H4 (cell line): ENCODE measurements around the gene SLC50A1. TPM values are rescaled to one million over a fixed set of nuclear protein-coding genes. Genes with fewer than 3 reads are reported as not detected.

ENCODE experiments used
- DNase-seq: peaks from one replicate; pipeline ENCODE4 v3.0.0-alpha.2; 2015; ENCODE audit warnings: low spot score
- total RNA-seq: library from RNA; depleted of rRNA; stranded (reverse); fragments of >200 nt; shearing (Covaris generic); gene quantifications from 2 replicates; pipeline ENCODE4 v1.2.3, GENCODE V29; 2014

Gene SLC50A1
- total RNA-seq, 1 experiment from 2014 or later, result 40.5 TPM

GRCh38 chr1:155170101-155170785 is 34.6 kb downstream of the SLC50A1 start:
- no peak for DNase-seq

DNA sequence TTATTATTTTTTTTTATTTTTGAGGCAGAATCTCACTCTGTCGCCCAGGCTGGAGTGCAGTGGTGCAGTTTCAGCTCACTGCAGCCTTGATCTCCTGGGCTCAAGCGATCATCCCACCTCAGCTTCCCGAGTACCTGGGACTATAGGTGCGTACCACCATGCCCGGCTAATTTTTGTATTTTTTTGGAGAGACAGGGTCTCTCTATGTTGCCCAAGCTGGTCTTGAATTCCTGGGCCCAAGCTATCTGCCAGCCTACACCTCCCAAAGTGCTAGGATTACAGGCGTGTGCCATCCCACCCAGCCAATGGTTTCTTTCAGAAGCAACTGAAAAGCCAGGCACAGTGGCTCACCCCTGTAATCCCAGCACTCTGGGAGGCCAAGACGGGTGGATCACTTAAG is 35.2 kb downstream of the SLC50A1 start:
- no peak for DNase-seq

- DNase-seq, result no peak
Measured at GRCh38 chr1:155171836-155172731, 36.4 kb downstream of the SLC50A1 start.

DNA sequence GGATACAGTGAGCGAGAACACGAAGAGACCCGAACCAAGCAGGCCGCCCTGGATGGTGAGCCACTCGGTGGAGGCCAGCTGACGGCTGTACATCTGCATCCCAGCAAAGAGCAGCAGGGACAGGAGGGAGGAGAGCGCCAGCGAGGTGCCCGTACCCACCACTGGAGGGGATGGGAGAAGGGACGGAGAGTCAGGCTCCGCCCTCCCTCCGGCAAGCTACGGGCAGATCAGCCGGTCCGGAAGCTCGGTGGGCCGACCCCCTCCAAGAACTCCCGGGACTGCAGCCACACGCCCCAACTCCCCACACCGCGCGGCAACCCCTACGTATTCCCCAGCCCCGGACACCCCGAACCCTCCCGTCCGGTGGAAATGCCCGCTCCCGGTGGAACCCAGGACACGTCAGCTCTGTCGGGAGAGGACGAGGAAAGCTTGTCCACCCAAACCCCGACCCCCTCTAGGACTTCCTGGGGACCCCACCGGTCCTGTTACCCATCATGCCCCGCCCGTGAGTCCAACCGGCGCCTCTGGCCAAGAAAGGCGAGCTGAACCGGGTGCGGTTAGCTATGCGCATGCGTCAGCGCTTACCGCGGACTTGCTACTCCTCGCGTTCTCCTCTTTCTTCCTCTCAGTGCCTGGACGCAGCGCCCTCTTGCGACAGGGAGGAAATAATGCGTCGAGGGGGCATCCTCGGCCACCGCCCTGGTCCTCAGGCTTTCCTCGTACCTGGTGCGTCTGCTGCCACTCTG is 37.3 kb downstream of the SLC50A1 start, which contains the start of gene KRTCAP2:
TSS of gene KRTCAP2 (minus strand) at position 573 of the 746 bp plus-strand sequence. CDS start at position 493, 80 bp downstream.
- peak; percentile 96 for DNase-seq

DNA sequence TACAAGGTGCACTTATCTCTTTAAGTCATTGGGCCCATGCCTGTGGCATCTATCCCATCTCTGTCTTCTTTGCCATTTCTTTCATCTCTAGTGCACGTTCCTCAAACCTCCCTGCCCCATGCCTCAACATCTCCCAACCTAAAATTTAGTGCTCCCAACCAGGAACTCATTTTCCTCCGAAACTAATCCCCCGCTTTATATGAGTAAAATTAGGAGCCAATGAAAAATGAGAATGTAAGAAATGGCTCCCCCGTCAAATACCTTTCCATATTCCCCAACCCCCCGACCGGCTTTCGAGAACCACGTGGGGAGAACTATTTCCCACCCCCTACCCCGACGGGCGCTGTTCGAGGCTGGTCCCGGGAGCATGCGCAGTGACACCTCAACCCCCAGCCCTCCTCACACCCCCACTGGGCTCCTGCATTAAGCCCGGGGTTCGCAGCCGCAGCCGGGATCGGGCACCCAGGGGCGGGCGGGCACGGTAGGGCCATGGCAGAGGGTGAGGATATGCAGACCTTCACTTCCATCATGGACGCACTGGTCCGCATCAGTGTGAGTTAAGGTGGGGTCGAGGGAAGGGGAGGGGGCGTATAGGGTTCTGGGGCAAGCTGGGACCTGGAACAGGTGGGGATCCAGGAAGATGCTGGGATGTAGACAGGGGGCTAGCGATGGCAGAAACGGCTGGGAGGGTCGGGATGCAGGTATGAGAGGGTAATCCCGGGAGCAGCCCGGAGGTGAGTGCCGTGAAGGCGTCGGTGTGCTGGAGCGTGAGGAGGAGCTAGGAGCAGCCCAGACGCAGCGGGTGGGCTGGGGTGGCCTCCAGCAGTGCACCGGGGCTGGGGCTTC is 38.0 kb downstream of the SLC50A1 start, which contains the start of gene TRIM46:
TSS of gene TRIM46 (plus strand) at position 372 of the 846 bp plus-strand sequence. CDS start at position 490, 118 bp downstream.
- peak; percentile 10 for DNase-seq

GRCh38 chr1:155174324-155175280 is 39.0 kb downstream of the SLC50A1 start:
- DNase-seq, result no peak

DNA sequence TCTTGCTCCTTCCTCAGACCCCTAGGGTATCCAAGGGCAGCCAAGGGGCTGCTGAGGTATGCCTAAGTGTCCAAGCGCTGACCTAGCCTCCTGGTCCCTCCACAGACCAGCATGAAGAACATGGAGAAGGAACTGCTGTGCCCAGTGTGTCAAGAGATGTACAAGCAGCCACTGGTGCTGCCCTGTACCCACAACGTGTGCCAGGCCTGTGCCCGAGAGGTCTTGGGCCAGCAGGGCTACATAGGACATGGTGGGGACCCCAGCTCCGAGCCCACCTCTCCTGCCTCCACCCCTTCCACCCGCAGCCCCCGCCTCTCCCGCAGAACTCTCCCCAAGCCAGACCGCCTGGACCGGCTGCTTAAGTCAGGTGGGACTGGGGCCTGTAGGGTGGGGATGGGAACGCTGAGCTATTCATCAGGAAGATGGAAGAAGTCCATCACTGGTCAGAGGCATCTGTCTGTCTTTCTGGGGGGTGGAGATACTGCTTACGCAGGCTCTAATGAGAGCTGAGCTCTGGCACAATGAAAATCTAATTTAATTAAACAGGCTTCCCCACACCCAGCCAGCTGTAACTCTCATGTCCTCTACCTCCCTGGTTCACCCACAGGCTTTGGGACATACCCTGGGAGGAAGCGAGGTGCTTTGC is 39.8 kb downstream of the SLC50A1 start:
- no peak for DNase-seq

DNA sequence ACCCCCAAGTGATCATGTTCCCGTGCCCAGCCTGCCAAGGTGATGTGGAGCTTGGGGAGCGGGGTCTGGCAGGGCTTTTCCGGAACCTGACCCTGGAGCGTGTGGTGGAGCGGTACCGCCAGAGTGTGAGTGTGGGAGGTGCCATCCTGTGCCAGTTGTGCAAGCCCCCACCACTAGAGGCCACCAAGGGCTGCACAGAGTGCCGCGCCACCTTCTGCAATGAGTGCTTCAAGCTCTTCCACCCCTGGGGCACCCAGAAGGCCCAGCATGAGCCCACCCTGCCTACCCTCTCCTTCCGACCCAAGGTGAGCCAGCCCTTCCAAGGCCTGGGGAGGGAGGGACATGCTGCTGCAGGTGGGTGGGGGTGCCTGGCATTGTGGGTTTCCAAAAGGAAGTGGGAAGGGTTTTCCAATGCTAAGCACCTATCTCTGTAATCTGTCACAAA is 40.3 kb downstream of the SLC50A1 start:
- peak; percentile 15 for DNase-seq

DNA sequence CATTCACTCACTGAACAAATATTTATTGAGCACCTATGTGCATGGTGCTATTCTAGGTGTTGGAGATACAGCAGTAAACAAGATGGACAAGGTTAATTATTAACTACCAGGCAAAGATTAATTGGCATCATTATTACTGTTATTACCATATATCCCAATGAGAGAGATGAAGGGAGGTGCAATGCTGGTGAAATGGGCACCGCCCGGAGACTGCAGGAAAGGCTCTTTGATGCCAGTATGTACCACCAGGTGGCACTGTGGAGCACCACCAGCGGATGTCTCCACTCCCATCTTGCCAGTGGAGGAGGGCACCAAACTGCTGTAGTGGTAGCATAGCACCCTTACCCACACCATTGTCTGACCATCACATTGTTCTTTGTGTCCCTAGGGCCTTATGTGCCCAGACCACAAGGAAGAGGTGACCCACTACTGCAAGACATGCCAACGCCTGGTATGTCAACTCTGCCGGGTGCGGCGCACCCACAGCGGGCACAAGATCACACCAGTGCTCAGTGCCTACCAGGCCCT is 41.0 kb downstream of the SLC50A1 start:
- peak; percentile 71 for DNase-seq

DNA sequence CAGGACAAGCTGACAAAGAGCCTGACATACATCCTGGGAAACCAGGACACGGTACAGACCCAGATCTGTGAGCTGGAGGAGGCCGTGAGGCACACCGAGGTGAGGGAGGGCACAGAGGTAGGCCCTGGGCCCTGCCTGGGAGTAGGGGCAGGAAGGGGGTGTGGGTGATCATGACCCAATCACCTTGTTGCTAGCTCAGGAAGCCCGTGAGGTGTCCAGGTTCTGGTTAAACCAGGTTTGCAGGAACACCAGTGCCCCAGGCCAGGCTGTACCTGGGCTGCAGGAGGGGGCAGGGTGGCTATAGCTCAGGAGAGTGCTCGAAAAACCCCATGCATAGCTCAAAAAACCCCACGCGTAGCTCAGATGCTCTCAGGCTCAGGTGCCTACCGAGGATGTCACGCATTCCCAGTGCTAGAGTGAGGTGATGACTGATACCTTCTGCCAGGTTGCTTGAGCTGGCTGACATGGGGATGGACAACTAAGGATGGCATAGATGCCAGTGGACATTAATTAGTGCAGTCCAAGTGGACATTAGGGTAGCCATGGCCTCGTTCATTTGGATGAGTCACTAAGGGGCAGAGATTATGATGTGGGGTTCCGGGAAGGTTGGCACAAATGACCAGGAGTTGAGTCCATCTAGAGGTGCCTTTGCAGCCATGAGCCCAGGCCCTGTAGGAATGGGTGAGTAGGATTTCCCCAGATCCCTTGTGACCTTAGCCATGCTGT is 41.7 kb downstream of the SLC50A1 start:
- peak; percentile 3 for DNase-seq

GRCh38 chr1:155177918-155178281 is 42.2 kb downstream of the SLC50A1 start:
- DNase-seq, result no peak

- DNase-seq, result no peak
Measured at GRCh38 chr1:155178441-155179111, 42.9 kb downstream of the SLC50A1 start.

DNA sequence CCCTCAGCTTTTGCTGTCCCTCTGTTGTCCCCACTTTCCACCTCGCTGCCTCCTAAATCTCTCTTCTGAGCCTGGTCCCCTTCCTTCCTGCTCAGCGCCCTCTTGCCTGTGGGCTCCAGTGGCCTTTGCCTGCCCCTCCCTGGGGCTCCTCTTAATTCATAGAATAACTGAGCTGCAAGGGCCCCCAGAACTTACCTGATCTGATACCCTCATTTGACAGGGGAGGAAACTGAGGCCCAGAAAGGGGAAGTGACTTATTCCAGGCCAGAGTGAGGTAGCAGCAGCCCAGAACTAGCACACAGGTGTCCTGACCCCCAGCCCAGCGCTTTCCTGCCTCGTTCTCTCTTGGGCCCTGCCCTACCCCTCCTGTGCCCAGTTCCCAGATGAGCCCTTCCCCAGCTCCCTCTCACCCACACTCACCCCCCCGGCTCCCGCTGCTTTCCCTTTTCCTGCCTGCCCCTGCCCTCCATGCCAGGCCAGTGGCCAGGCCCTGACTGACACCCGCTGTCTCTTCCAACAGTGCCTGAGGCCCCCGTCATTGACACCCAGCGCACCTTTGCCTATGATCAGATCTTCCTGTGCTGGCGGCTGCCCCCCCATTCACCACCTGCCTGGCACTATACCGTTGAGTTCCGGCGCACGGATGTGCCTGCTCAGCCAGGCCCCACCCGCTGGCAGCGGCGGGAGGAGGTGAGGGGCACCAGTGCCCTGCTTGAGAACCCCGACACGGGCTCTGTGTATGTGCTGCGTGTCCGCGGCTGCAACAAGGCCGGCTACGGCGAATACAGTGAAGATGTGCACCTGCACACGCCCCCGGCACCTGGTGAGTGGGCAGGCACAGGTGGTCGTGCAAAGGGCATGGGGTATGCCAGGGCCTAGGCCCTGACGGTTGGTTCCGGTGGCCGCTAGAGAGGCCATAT is 43.7 kb downstream of the SLC50A1 start:
- DNase-seq, result no peak

DNA sequence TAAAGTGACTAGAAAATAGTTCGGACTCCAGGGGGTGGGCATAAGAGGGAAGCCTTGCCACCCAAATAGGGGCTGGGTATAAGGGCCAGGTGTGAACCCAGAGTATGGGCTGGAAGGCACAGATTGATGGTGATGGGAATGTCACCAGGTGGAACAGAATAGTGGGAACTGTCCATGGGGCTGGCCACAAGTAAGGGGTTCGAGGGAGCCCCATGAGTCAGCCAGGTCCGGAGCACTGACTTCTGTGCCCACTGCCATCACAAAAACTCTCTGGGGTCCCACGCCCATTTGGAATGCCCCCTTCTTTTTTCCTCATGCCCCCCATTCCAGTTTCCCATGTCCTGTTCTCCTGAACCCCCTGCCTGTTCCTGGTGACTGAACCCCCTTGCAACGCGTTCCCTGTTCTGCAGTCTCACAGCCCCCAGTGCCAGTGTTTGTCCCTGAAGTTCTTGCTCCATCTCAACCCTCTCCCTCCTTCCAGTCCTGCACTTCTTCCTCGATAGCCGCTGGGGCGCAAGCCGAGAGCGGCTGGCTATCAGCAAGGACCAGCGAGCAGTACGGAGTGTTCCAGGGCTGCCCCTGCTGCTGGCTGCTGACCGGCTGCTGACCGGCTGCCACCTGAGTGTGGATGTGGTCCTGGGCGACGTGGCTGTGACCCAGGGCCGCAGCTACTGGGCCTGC is 45.9 kb downstream of the SLC50A1 start:
- DNase-seq, result no peak

DNA sequence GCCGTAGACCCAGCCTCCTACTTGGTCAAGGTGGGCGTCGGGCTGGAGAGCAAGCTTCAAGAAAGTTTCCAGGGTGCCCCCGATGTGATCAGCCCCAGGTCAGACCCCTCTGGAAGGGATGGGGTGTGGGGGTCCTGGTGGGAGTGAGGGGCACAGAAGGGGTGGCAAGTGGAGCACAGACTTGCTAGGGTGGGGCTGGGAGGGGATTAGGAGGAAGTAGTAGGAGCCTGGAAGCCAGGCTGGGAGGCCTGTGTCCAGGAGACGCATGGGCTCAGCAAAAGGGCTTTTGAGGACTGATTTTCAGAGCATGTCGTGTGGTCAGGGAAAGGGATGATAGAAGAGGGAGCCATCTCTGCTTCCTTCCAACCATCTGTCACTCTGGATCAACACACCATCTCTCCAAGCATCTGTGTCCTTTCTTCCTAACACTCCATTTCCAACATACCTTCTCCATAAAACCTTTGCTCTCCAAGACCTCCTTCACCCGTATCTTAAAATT is 46.4 kb downstream of the SLC50A1 start:
- no peak for DNase-seq

DNA sequence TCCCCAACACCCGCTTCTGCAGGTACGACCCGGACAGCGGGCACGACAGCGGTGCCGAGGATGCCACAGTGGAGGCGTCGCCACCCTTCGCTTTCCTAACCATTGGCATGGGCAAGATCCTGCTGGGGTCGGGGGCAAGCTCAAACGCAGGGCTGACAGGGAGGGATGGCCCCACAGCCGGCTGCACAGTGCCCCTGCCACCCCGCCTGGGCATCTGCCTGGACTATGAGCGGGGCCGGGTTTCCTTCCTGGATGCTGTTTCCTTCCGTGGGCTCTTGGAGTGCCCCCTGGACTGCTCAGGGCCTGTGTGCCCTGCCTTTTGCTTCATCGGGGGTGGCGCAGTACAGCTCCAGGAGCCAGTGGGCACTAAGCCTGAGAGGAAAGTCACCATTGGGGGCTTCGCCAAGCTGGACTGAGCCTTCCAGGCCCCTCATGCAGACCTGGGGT is 48.1 kb downstream of the SLC50A1 start:
- DNase-seq, result no peak
